BE2C (cell line): ENCODE measurements around the gene SLC4A8.

ENCODE experiments used
- DNase-seq: peaks from one replicate; pipeline ENCODE4 v3.0.0-alpha.2; 2020
- H3K27me3 ChIP-seq: fragments of 250-450 bp; sonication (Bioruptor Pico); 2 replicates; pipeline ENCODE4 v1.5.1; 2020; ENCODE audit warnings: mild to moderate bottlenecking
- H3K36me3 ChIP-seq: fragments of 250-450 bp; sonication (Bioruptor Pico); 2 replicates; pipeline ENCODE4 v1.5.1; 2020; ENCODE audit warnings: mild to moderate bottlenecking
- H3K4me1 ChIP-seq: fragments of 250-450 bp; sonication (Bioruptor Pico); 2 replicates; pipeline ENCODE4 v1.5.1; 2020
- H3K4me3 ChIP-seq: 2 replicates; pipeline ENCODE4 v1.5.1; 2011; ENCODE audit warnings: low read depth, low read length
- H3K9me3 ChIP-seq: fragments of 250-450 bp; sonication (Bioruptor Pico); 2 replicates; pipeline ENCODE4 v1.5.1; 2020
- CTCF ChIP-seq: IDR thresholded peaks from 2 replicates; pipeline ENCODE4 v1.5.1; 2012; ENCODE audit warnings: mild to moderate bottlenecking, low read depth, low read length

The SLC4A8 gene

GRCh38 chr12:51524386-51524901 lies 99.8 kb downstream of the SLC4A8 start:
- Histone ChIP-seq H3K4me1 (peaks cover 17% of the 10 kb centered on the region), H3K9me3 (no peaks in the 10 kb centered on the region), H3K27me3 (no peaks in the 10 kb centered on the region), H3K4me3 (no peak overlapping the region), H3K36me3 (no peaks in the 10 kb centered on the region)
- peak; percentile 66 for DNase-seq
- no peak for TF ChIP-seq CTCF

- DNase-seq = no peak
- Histone ChIP-seq H3K36me3 (no peaks in the 10 kb centered on the region), H3K9me3 (0 out of 2 replicates have a peak, but pooled peaks cover 3% of the 10 kb centered on the region), H3K4me1 (peaks cover 23% of the 10 kb centered on the region), H3K27me3 (no peaks in the 10 kb centered on the region), H3K4me3 (no peak overlapping the region)
- TF ChIP-seq CTCF = no peak
Observed at GRCh38 chr12:51525518-51525917, 100.9 kb downstream of the SLC4A8 start.

GRCh38 chr12:51527966-51528365 lies 103.3 kb downstream of the SLC4A8 start:
- H3K4me1 ChIP-seq = peaks cover 20% of the 10 kb centered on the region
- no peaks in the 10 kb centered on the region for H3K27me3 ChIP-seq
- H3K9me3 ChIP-seq = 0 out of 2 replicates have a peak, but pooled peaks cover 3% of the 10 kb centered on the region
- no peaks in the 10 kb centered on the region for H3K36me3 ChIP-seq
- TF ChIP-seq CTCF = no peak
- DNase-seq = no peak
- H3K4me3 ChIP-seq = no peak overlapping the region

GRCh38 chr12:51528852-51529650 lies 104.4 kb downstream of the SLC4A8 start:
- H3K27me3 ChIP-seq = no peaks in the 10 kb centered on the region
- 0 out of 2 replicates have a peak, but pooled peaks cover 3% of the 10 kb centered on the region for H3K9me3 ChIP-seq
- no peak overlapping the region for H3K4me3 ChIP-seq
- no peak for DNase-seq
- H3K36me3 ChIP-seq = no peaks in the 10 kb centered on the region
- no peak for TF ChIP-seq CTCF
- H3K4me1 ChIP-seq = peaks cover 19% of the 10 kb centered on the region

- Histone ChIP-seq H3K4me1 (peaks cover 16% of the 10 kb centered on the region), H3K27me3 (no peaks in the 10 kb centered on the region), H3K9me3 (0 out of 2 replicates have a peak, but pooled peaks cover 3% of the 10 kb centered on the region), H3K36me3 (no peaks in the 10 kb centered on the region), H3K4me3 (no peak overlapping the region)
- DNase-seq = no peak
- TF ChIP-seq CTCF = no peak
Observed at GRCh38 chr12:51529651-51529970, 105.0 kb downstream of the SLC4A8 start.

GRCh38 chr12:51530208-51530607 lies 105.6 kb downstream of the SLC4A8 start:
- peaks cover 16% of the 10 kb centered on the region for H3K4me1 ChIP-seq
- H3K27me3 ChIP-seq = no peaks in the 10 kb centered on the region
- TF ChIP-seq CTCF = no peak
- no peaks in the 10 kb centered on the region for H3K36me3 ChIP-seq
- no peak for DNase-seq
- no peak overlapping the region for H3K4me3 ChIP-seq
- H3K9me3 ChIP-seq = 0 out of 2 replicates have a peak, but pooled peaks cover 3% of the 10 kb centered on the region
